Activated CD8-positive, alpha-beta T cell treated with anti-CD3 and anti-CD28 coated beads, Interleukin-2, amount 10 ng/mL, durations not matched to agents 7 days and 5 days (primary cell): ENCODE results near the gene FYCO1. TPM values are rescaled to one million over a fixed set of nuclear protein-coding genes. Genes with fewer than 3 reads are reported as not detected.

Experiments used
- ATAC-seq: fragments of 150-1000 bp; cut with Tn5 transposase; one replicate; pipeline ENCODE4 v1.10.0; 2021; ENCODE audit warnings: moderate library complexity
- CTCF ChIA-PET: fragments of 350-600 bp; sonication (Branson Sonifier 250); formaldehyde crosslinking; loops from one replicate; lab custom pipeline; 2021; ENCODE audit warnings: antibody characterized with exemption; lab: Charles Lee
- POLR2A ChIA-PET: fragments of 350-600 bp; sonication (Branson Sonifier 250); formaldehyde crosslinking; loops from one replicate; lab custom pipeline; 2021; ENCODE audit warnings: antibody characterized with exemption; lab: Charles Lee
- DNase-seq: peaks from one replicate; pipeline ENCODE4 v3.0.0-alpha.2; 2020
- H3K27ac Mint-ChIP-seq: one replicate; pipeline ENCODE4 v1.8.0; 2021; ENCODE audit warnings: mild to moderate bottlenecking, mixed read lengths
- H3K27me3 Mint-ChIP-seq: one replicate; pipeline ENCODE4 v1.8.0; 2021; ENCODE audit warnings: low read depth, mixed read lengths
- H3K36me3 Mint-ChIP-seq: one replicate; pipeline ENCODE4 v1.8.0; 2021; ENCODE audit warnings: low read depth, mixed read lengths
- H3K4me1 Mint-ChIP-seq: one replicate; pipeline ENCODE4 v1.8.0; 2021; ENCODE audit warnings: low read depth, mixed read lengths
- H3K4me3 Mint-ChIP-seq: one replicate; pipeline ENCODE4 v1.8.0; 2021; ENCODE audit warnings: mild to moderate bottlenecking, mixed read lengths
- H3K9me3 Mint-ChIP-seq: one replicate; pipeline ENCODE4 v1.8.0; 2022; ENCODE audit warnings: mixed read lengths; ENCODE audit not compliant: insufficient read depth
- total RNA-seq, 2 experiments: library from RNA; stranded (reverse); gene quantifications; one replicate each; pipeline ENCODE4 v1.2.3, GENCODE V29; 2021

Gene FYCO1
- total RNA-seq, 2 experiments from 2014 or later = 16.6 to 19.5 TPM

DNA sequence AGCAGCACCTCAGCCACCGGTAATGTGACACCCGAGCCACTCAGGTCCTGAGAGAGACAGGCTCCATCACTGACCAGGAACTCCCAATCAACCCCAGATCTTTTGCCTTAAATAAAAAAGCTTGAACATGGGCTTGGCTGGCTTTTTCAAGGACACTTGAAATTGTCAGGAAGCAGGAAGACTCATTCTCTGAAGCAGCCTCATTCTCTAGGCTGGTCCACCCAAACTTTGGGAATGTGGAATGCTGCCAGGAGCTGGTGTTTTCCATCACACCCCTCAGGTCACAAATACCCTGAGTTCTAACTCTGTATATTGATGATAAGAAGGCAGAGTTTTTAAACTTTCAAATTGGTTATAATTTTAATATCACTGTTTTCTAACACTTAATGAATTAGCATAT lies 35.3 kb downstream of the FYCO1 start:
- Mint-ChIP-seq H3K4me3 (no peak overlapping the region), H3K9me3 (no peaks in the 10 kb centered on the region), H3K4me1 (peaks cover 80% of the 10 kb centered on the region), H3K27me3 (no peaks in the 10 kb centered on the region), H3K27ac (no peak overlapping the region), H3K36me3 (peaks cover 94% of the 10 kb centered on the region)
- ATAC-seq (no peak), DNase-seq (no peak)
- POLR2A ChIA-PET = no interaction called here
- CTCF ChIA-PET = interaction anchor here (1.4 to 14.4 kb wide), 3 partner anchors 9 to 118 kb away, joined by 4 to 171 read pairs (median 6); partner anchors contain the start of gene FYCO1

- Mint-ChIP-seq H3K9me3 (no peaks in the 10 kb centered on the region), H3K4me1 (peaks cover 77% of the 10 kb centered on the region), H3K36me3 (peaks cover 96% of the 10 kb centered on the region), H3K27ac (peak overlapping the region; percentile 44), H3K4me3 (no peak overlapping the region), H3K27me3 (no peaks in the 10 kb centered on the region)
- ChIA-PET CTCF (interaction anchor here (0.8 to 14.4 kb wide), 5 partner anchors 8 to 119 kb away, joined by 3 to 171 read pairs (median 5); no protein-coding TSS in a partner anchor), POLR2A (interaction anchor here (1.4 to 2.5 kb wide), 2 partner anchors 15 to 17 kb away, joined by 4 to 8 read pairs; no protein-coding TSS in a partner anchor)
- no peak for ATAC-seq
- DNase-seq = no peak
Measured at GRCh38 chr3:45959201-45959600, 36.4 kb downstream of the FYCO1 start.

DNA sequence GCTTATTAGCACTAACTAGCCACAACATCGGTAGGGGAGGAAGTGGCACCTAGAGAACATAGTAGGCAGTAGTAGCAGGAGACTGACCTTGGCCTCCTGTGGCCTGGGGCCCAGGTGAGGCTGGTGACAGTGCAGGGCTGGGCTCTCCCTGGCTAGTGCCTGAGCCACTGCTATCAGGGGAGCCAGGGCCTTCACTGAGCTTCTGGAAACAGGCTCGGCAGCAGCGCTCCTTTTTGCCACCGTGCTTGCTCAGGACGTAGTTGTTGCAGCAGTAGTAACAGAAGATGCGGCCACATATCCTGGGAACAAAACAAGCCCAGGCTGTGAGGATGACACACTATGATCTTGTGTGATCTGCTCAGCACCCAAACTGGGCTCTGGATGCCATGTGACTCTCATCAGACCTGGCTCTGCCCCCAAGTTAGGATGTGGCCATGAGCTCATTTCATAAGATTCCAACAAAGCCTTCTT lies 37.3 kb downstream of the FYCO1 start:
- Mint-ChIP-seq H3K4me3 (no peak overlapping the region), H3K36me3 (peaks cover 96% of the 10 kb centered on the region), H3K27ac (peak overlapping the region; percentile 69), H3K4me1 (peaks cover 76% of the 10 kb centered on the region), H3K27me3 (no peaks in the 10 kb centered on the region), H3K9me3 (no peaks in the 10 kb centered on the region)
- DNase-seq (no peak), ATAC-seq (no peak)
- POLR2A ChIA-PET = interaction anchor here (1.3 to 2.5 kb wide), 4 partner anchors 10 to 18 kb away, joined by 4 to 9 read pairs (median 6); no protein-coding TSS in a partner anchor
- CTCF ChIA-PET = interaction anchor here (0.8 to 14.4 kb wide), 5 partner anchors 11 to 120 kb away, joined by 3 to 171 read pairs (median 5); partner anchors contain the start of gene CXCR6

GRCh38 chr3:45957586-45957985 lies 38.0 kb downstream of the FYCO1 start:
- no peak for DNase-seq
- ChIA-PET CTCF (interaction anchor here (1.2 to 14.4 kb wide), 3 partner anchors 15 to 121 kb away, joined by 3 to 171 read pairs (median 9); no protein-coding TSS in a partner anchor), POLR2A (interaction anchor here (1.3 to 2.5 kb wide), 3 partner anchors 11 to 19 kb away, joined by 4 to 9 read pairs (median 8); no protein-coding TSS in a partner anchor)
- H3K4me1 Mint-ChIP-seq = peaks cover 76% of the 10 kb centered on the region
- no peaks in the 10 kb centered on the region for H3K9me3 Mint-ChIP-seq
- no peaks in the 10 kb centered on the region for H3K27me3 Mint-ChIP-seq
- H3K36me3 Mint-ChIP-seq = peaks cover 96% of the 10 kb centered on the region
- H3K27ac Mint-ChIP-seq = peak overlapping the region; percentile 69
- H3K4me3 Mint-ChIP-seq = no peak overlapping the region
- no peak for ATAC-seq

DNA sequence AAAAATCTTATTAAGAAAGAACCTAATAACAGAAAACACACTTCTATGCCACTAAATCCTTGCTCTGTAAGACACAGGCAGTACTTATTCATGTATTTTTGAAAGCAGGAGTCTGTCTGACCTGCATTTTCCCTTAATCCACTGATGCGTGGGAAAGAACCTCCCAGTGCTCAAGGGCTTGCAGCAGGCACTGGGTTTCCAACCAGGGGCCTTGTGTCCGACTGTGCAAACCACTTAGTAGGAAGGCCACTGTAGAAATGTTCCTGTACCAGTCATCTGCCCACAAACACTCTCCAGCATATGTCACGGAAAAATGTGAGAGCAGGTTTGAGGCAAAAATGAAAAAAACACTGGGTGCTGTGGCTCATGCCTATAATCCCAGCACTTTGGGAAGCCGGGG lies 39.9 kb downstream of the FYCO1 start:
- Mint-ChIP-seq H3K9me3 (no peaks in the 10 kb centered on the region), H3K36me3 (peaks cover 93% of the 10 kb centered on the region), H3K4me1 (peaks cover 80% of the 10 kb centered on the region), H3K27me3 (no peaks in the 10 kb centered on the region), H3K27ac (no peak overlapping the region), H3K4me3 (no peak overlapping the region)
- ATAC-seq (no peak), DNase-seq (no peak)
- ChIA-PET CTCF (interaction anchor here (1.6 to 14.4 kb wide), 2 partner anchors 9 to 123 kb away, joined by 3 to 171 read pairs; no protein-coding TSS in a partner anchor), POLR2A (interaction anchor here (0.6 kb wide), 1 partner anchor 12 kb away, joined by 4 read pairs; no protein-coding TSS in a partner anchor)

DNA sequence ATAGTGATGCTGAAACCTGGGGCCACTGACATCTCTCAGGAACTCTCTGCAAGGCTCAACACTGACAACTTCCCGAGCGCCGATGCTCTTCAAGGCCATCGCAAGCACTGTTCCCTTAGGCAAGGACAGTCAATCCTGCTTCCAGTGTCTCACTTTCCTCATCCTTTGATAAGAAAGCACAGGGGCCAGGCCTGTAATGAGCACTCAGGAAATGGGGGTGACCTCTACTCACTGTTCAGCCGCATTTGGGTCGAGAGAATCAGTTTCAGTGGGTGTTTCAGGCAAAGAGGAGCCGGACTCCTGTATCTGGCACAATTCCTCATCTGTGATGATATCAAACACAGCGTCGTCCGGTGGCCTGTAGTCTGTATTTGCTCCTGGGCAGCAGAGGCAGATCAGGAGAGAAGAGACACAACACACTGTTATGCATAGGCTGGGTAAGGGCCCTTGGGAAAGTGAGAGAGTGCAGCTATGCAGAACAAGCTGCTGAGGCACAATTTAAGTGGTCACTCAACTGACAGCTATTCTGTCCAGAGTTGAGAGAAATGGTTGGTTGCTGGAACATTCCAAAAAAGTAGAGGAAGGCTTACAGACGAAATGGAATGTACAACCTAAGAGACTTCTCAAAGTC lies 40.5 kb downstream of the FYCO1 start:
- DNase-seq (no peak), ATAC-seq (no peak)
- ChIA-PET POLR2A (no interaction called here), CTCF (interaction anchor here (1.6 to 5.1 kb wide), 2 partner anchors 9 to 10 kb away, joined by 3 to 61 read pairs; no protein-coding TSS in a partner anchor)
- H3K4me3 Mint-ChIP-seq = no peak overlapping the region
- H3K27ac Mint-ChIP-seq = no peak overlapping the region
- peaks cover 84% of the 10 kb centered on the region for H3K4me1 Mint-ChIP-seq
- peaks cover 91% of the 10 kb centered on the region for H3K36me3 Mint-ChIP-seq
- H3K9me3 Mint-ChIP-seq = no peaks in the 10 kb centered on the region
- no peaks in the 10 kb centered on the region for H3K27me3 Mint-ChIP-seq

- ChIA-PET POLR2A (no interaction called here), CTCF (interaction anchor here (1.3 to 10.7 kb wide), 5 partner anchors 10 to 124 kb away, joined by 4 to 159 read pairs (median 4); partner anchors contain the start of gene CXCR6)
- Mint-ChIP-seq H3K4me1 (peaks cover 85% of the 10 kb centered on the region), H3K9me3 (no peaks in the 10 kb centered on the region), H3K27me3 (no peaks in the 10 kb centered on the region), H3K36me3 (peaks cover 91% of the 10 kb centered on the region), H3K27ac (peak overlapping the region; percentile 43), H3K4me3 (no peak overlapping the region)
- DNase-seq (no peak), ATAC-seq (no peak)
Measured at GRCh38 chr3:45954306-45954705, 41.3 kb downstream of the FYCO1 start.

GRCh38 chr3:45953536-45953935 lies 42.1 kb downstream of the FYCO1 start:
- H3K27ac Mint-ChIP-seq = peak overlapping the region; percentile 52

DNA sequence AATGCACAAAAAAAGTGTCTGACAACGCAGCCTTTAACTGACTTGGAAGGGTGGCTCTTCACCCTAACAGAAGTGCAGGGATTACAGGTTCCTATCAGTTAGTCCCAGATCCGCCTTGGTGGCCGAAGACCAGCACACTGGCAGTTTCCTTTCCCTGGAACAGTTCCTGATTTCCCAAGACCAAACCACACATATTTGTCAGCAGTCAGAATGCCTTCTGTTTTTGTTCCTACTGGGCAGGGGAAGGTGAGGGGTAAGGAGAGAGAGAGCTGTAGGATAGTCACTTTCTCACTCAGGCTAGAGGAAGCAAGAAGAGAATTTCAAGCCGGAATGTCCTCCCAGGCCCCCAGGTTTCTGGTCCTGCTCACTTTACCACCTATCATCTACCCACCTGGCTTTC lies 43.2 kb downstream of the FYCO1 start:
- no peak overlapping the region for H3K4me3 Mint-ChIP-seq
- peak overlapping the region; percentile 23 for H3K27ac Mint-ChIP-seq
- ChIA-PET POLR2A (interaction anchor here (0.7 to 1.1 kb wide), 3 partner anchors 10 to 67 kb away, joined by 3 to 4 read pairs (median 3); no protein-coding TSS in a partner anchor), CTCF (interaction anchor here (0.7 to 10.7 kb wide), 8 partner anchors 10 to 126 kb away, joined by 3 to 159 read pairs (median 14); partner anchors contain the start of gene CXCR6)
- peaks cover 91% of the 10 kb centered on the region for H3K36me3 Mint-ChIP-seq
- H3K4me1 Mint-ChIP-seq = peaks cover 86% of the 10 kb centered on the region
- ATAC-seq (no peak), DNase-seq (no peak)
- H3K9me3 Mint-ChIP-seq = no peaks in the 10 kb centered on the region
- H3K27me3 Mint-ChIP-seq = no peaks in the 10 kb centered on the region

More at GRCh38 chr3:45953536-45953935, 42.1 kb downstream of the FYCO1 start:
- Mint-ChIP-seq H3K4me3 (no peak overlapping the region), H3K36me3 (peaks cover 91% of the 10 kb centered on the region), H3K9me3 (no peaks in the 10 kb centered on the region), H3K27me3 (no peaks in the 10 kb centered on the region), H3K4me1 (peaks cover 85% of the 10 kb centered on the region)
- POLR2A ChIA-PET = interaction anchor here (0.8 kb wide), 1 partner anchor 27 kb away, joined by 3 read pairs; no protein-coding TSS in a partner anchor
- CTCF ChIA-PET = interaction anchor here (1.3 to 10.7 kb wide), 5 partner anchors 10 to 125 kb away, joined by 4 to 159 read pairs (median 4); partner anchors contain the start of gene CXCR6
- DNase-seq (no peak), ATAC-seq (no peak)

- CTCF ChIA-PET = interaction anchor here (0.6 to 10.7 kb wide), 10 partner anchors 9 to 126 kb away, joined by 3 to 159 read pairs (median 10); partner anchors contain the start of gene CXCR6
- H3K27me3 Mint-ChIP-seq = no peaks in the 10 kb centered on the region
Measured at GRCh38 chr3:45951946-45952345, 43.7 kb downstream of the FYCO1 start.

More at GRCh38 chr3:45951946-45952345, 43.7 kb downstream of the FYCO1 start:
- DNase-seq (no peak), ATAC-seq (no peak)
- Mint-ChIP-seq H3K9me3 (no peaks in the 10 kb centered on the region), H3K4me3 (no peak overlapping the region), H3K27ac (peak overlapping the region; percentile 88), H3K36me3 (peaks cover 91% of the 10 kb centered on the region), H3K4me1 (peaks cover 86% of the 10 kb centered on the region)
- POLR2A ChIA-PET = interaction anchor here (0.6 to 2.3 kb wide), 4 partner anchors 10 to 455 kb away, joined by 3 to 9 read pairs (median 4); partner anchors contain the start of genes CCR5AS and CCRL2
